Vagina (tissue), 2 donors: ENCODE measurements around the gene PPP1R12C. TPM values are rescaled to one million over a fixed set of nuclear protein-coding genes. Genes with fewer than 3 reads are reported as not detected.

Experiments used
- DNase-seq, 2 donors: peaks; one replicate each; pipeline ENCODE4 v3.0.0-alpha.2; 2017; ENCODE audit errors: extremely low spot score in 2 of 2
- H3K27ac ChIP-seq: fragments of 200-600 bp; sonication (generic); one replicate; pipeline ENCODE4 v1.5.1; 2019
- H3K27me3 ChIP-seq: fragments of 200-600 bp; sonication (generic); one replicate; pipeline ENCODE4 v1.5.1; 2019
- H3K36me3 ChIP-seq, 2 donors: fragments of 200-600 bp; sonication (generic); one replicate each; pipeline ENCODE4 v1.5.1; 2017 to 2019
- H3K4me1 ChIP-seq: fragments of 200-600 bp; sonication (generic); one replicate; pipeline ENCODE4 v1.5.1; 2019
- H3K4me3 ChIP-seq, 2 donors: fragments of 200-600 bp; sonication (generic); 1 replicate in 1 of 2; 2 replicates in 1 of 2; pipeline ENCODE4 v1.5.1; 2016 to 2019
- H3K9me3 ChIP-seq: fragments of 200-600 bp; sonication (generic); one replicate; pipeline ENCODE4 v1.5.1; 2019
- CTCF ChIP-seq, 3 experiments: fragments of 450-650 bp in 2 of 3; fragments of 200-600 bp in 1 of 3; sonication (generic) in 1 of 3; IDR thresholded peaks; one replicate each; pipeline ENCODE4 v1.5.1; 2017 to 2019; ENCODE audit warnings: antibody characterized with exemption in 3 of 3, mild to moderate bottlenecking in 2 of 3, moderate library complexity in 2 of 3
- POLR2A ChIP-seq, 2 donors: fragments of 450-650 bp; IDR thresholded peaks; one replicate each; pipeline ENCODE4 v1.6.1; 2017; ENCODE audit warnings: antibody characterized with exemption in 2 of 2, mild to moderate bottlenecking in 2 of 2, moderate library complexity in 2 of 2
- POLR2AphosphoS5 ChIP-seq, 2 donors: sonication (generic); formaldehyde crosslinking; IDR thresholded peaks; one replicate each; pipeline ENCODE4 v1.9.0; 2017; ENCODE audit warnings: antibody characterized with exemption in 2 of 2, mild to moderate bottlenecking in 2 of 2, low read depth in 1 of 2; ENCODE audit not compliant: insufficient read depth in 1 of 2
- intact Hi-C: fragments of 100-400 bp; cut with DNase I; formaldehyde crosslinking; loops from one replicate; pipeline ENCODE4 v1.15.1; 2023
- total RNA-seq: library from RNA; depleted of rRNA; stranded (reverse); fragments of >200 nt; gene quantifications from one replicate; pipeline ENCODE4 v1.2.3, GENCODE V29; 2016

PPP1R12C gene
- total RNA-seq, 1 donor from 2014 or later: 108 TPM

GRCh38 chr19:55071913-55072312 lies 45.5 kb downstream of the PPP1R12C start:
- Histone ChIP-seq H3K36me3 (no peaks in the 10 kb centered on the region), H3K4me1 (peaks cover 6% of the 10 kb centered on the region), H3K9me3 (no peaks in the 10 kb centered on the region), H3K4me3 (no peak overlapping the region), H3K27me3 (no peaks in the 10 kb centered on the region), H3K27ac (no peak overlapping the region)
- DNase-seq: no peak
- TF ChIP-seq POLR2AphosphoS5 (IDR thresholded peaks at IDR 0.05; ENCODE audit: insufficient read depth in 1 of 2, low read depth in 1 of 2) (no peak), CTCF (IDR thresholded peaks at IDR 0.05) (no peak), POLR2A (IDR thresholded peaks at IDR 0.05) (no peak)
- intact Hi-C loops: no loop called here

GRCh38 chr19:55071129-55071502 lies 46.3 kb downstream of the PPP1R12C start:
- Histone ChIP-seq H3K9me3 (no peaks in the 10 kb centered on the region), H3K27ac (no peak overlapping the region), H3K4me1 (peaks cover 6% of the 10 kb centered on the region), H3K27me3 (no peaks in the 10 kb centered on the region), H3K36me3 (no peaks in the 10 kb centered on the region), H3K4me3 (no peak overlapping the region)
- intact Hi-C loops: no loop called here
- TF ChIP-seq POLR2AphosphoS5 (IDR thresholded peaks at IDR 0.05; ENCODE audit: insufficient read depth in 1 of 2, low read depth in 1 of 2): no peak
- DNase-seq: no peak

GRCh38 chr19:55070466-55071128 lies 46.8 kb downstream of the PPP1R12C start:
- H3K9me3 ChIP-seq: no peaks in the 10 kb centered on the region
- H3K27ac ChIP-seq: peak overlapping the region; percentile 13
- H3K27me3 ChIP-seq: no peaks in the 10 kb centered on the region
- peaks cover 6% of the 10 kb centered on the region for H3K4me1 ChIP-seq
- H3K36me3 ChIP-seq: no peaks in the 10 kb centered on the region
- no peak for TF ChIP-seq POLR2AphosphoS5 (IDR thresholded peaks at IDR 0.05; ENCODE audit: insufficient read depth in 1 of 2, low read depth in 1 of 2)
- TF ChIP-seq POLR2A (IDR thresholded peaks at IDR 0.05): no peak
- no peak for TF ChIP-seq CTCF (IDR thresholded peaks at IDR 0.05)
- H3K4me3 ChIP-seq: no peak overlapping the region
- no peak for DNase-seq
- intact Hi-C loops: no loop called here

GRCh38 chr19:55069865-55070197 lies 47.6 kb downstream of the PPP1R12C start:
- Histone ChIP-seq H3K36me3 (no peaks in the 10 kb centered on the region), H3K27ac (peak overlapping the region; percentile 13), H3K4me1 (peaks cover 6% of the 10 kb centered on the region), H3K9me3 (no peaks in the 10 kb centered on the region), H3K27me3 (no peaks in the 10 kb centered on the region), H3K4me3 (no peak overlapping the region)
- no peak for DNase-seq
- intact Hi-C loops: no loop called here
- no peak for TF ChIP-seq POLR2A (IDR thresholded peaks at IDR 0.05)
- no peak for TF ChIP-seq CTCF (IDR thresholded peaks at IDR 0.05)
- TF ChIP-seq POLR2AphosphoS5 (IDR thresholded peaks at IDR 0.05; ENCODE audit: insufficient read depth in 1 of 2, low read depth in 1 of 2): no peak

GRCh38 chr19:55068950-55069864 lies 48.2 kb downstream of the PPP1R12C start:
- Histone ChIP-seq H3K27me3 (no peaks in the 10 kb centered on the region), H3K9me3 (no peaks in the 10 kb centered on the region), H3K4me3 (peak overlapping the region in 1 of 2 donors; percentile 16), H3K27ac (peak overlapping the region; percentile 13), H3K36me3 (no peaks in the 10 kb centered on the region), H3K4me1 (peaks cover 6% of the 10 kb centered on the region)
- TF ChIP-seq POLR2A (IDR thresholded peaks at IDR 0.05): no peak
- no peak for TF ChIP-seq CTCF (IDR thresholded peaks at IDR 0.05)
- peak in 1 of 2 donors; percentile 12 for TF ChIP-seq POLR2AphosphoS5 (IDR thresholded peaks at IDR 0.05; ENCODE audit: insufficient read depth in 1 of 2, low read depth in 1 of 2)
- DNase-seq: no peak
- intact Hi-C loops: no loop called here
